Trophoblast cell (in vitro differentiated cells and primary cell): ENCODE data around the gene ATF7.

ENCODE experiments used
- DNase-seq, 2 donors: peaks; one replicate each; pipeline ENCODE4 v3.0.0-alpha.2; 2016
- H2AFZ ChIP-seq: 2 replicates; pipeline ENCODE4 v1.6.1; 2013; ENCODE audit warnings: low read length, moderate library complexity, mild to moderate bottlenecking; ENCODE audit not compliant: insufficient read depth, poor library complexity
- H2AK5ac ChIP-seq: 2 replicates; pipeline ENCODE4 v1.6.1; 2013; ENCODE audit warnings: mild to moderate bottlenecking, low read length
- H2BK120ac ChIP-seq: 2 replicates; pipeline ENCODE4 v1.6.1; 2013; ENCODE audit warnings: low read length, mild to moderate bottlenecking, moderate library complexity; ENCODE audit not compliant: insufficient read depth, poor library complexity
- H2BK12ac ChIP-seq: 2 replicates; pipeline ENCODE4 v1.6.1; 2013; ENCODE audit warnings: mild to moderate bottlenecking, low read length, moderate library complexity
- H2BK5ac ChIP-seq: 2 replicates; pipeline ENCODE4 v1.6.1; 2013; ENCODE audit warnings: low read length, low read depth, moderate library complexity, mild to moderate bottlenecking; ENCODE audit not compliant: poor library complexity
- H3K14ac ChIP-seq: 2 replicates; pipeline ENCODE4 v1.6.1; 2013; ENCODE audit warnings: mild to moderate bottlenecking, low read length
- H3K18ac ChIP-seq: 2 replicates; pipeline ENCODE4 v1.6.1; 2013; ENCODE audit warnings: mild to moderate bottlenecking, low read length
- H3K23ac ChIP-seq: 2 replicates; pipeline ENCODE4 v1.6.1; 2013; ENCODE audit warnings: low read length
- H3K27ac ChIP-seq: 2 replicates; pipeline ENCODE4 v1.5.1; 2013; ENCODE audit warnings: low read depth, mild to moderate bottlenecking, inconsistent platforms, low read length, moderate library complexity
- H3K27me3 ChIP-seq: 2 replicates; pipeline ENCODE4 v1.6.1; 2013; ENCODE audit warnings: inconsistent platforms, mild to moderate bottlenecking, low read length, moderate library complexity; ENCODE audit not compliant: insufficient read depth
- H3K36me3 ChIP-seq, 2 experiments: 1 replicate in 1 of 2; 2 replicates in 1 of 2; pipeline ENCODE4 v1.6.1; 2013; ENCODE audit warnings: low read length in 2 of 2, mild to moderate bottlenecking in 2 of 2, moderate library complexity in 1 of 2; ENCODE audit not compliant: insufficient read depth in 2 of 2, control insufficient read depth in 1 of 2
- H3K4ac ChIP-seq: 2 replicates; pipeline ENCODE4 v1.6.1; 2013; ENCODE audit warnings: low read depth, mild to moderate bottlenecking, low read length, moderate library complexity
- H3K4me1 ChIP-seq, 2 experiments: 1 replicate in 1 of 2; 2 replicates in 1 of 2; pipeline ENCODE4 v1.6.1; 2013; ENCODE audit warnings: low read length in 2 of 2, mild to moderate bottlenecking in 2 of 2, moderate library complexity in 1 of 2; ENCODE audit not compliant: insufficient read depth in 2 of 2, control insufficient read depth in 1 of 2
- H3K4me2 ChIP-seq: 2 replicates; pipeline ENCODE4 v1.6.1; 2013; ENCODE audit warnings: inconsistent platforms, mild to moderate bottlenecking, low read length, moderate library complexity
- H3K4me3 ChIP-seq: 2 replicates; pipeline ENCODE4 v1.5.1; 2013; ENCODE audit warnings: mild to moderate bottlenecking, low read depth, low read length, inconsistent platforms
- H3K79me1 ChIP-seq: one replicate; pipeline ENCODE4 v1.6.1; 2013; ENCODE audit warnings: low read length
- H3K79me2 ChIP-seq: 2 replicates; pipeline ENCODE4 v1.6.1; 2013; ENCODE audit warnings: low read length, mild to moderate bottlenecking; ENCODE audit not compliant: control insufficient read depth, insufficient read depth, poor library complexity
- H3K9ac ChIP-seq: 2 replicates; pipeline ENCODE4 v1.6.1; 2013; ENCODE audit warnings: mild to moderate bottlenecking, low read length
- H3K9me3 ChIP-seq: 2 replicates; pipeline ENCODE4 v1.6.1; 2013; ENCODE audit warnings: low read depth, mild to moderate bottlenecking, control low read depth, inconsistent platforms, low read length; ENCODE audit not compliant: insufficient read depth
- H4K12ac ChIP-seq: 2 replicates; pipeline ENCODE4 v1.6.1; 2013; ENCODE audit warnings: low read depth, mild to moderate bottlenecking, low read length, moderate library complexity
- H4K8ac ChIP-seq: 2 replicates; pipeline ENCODE4 v1.6.1; 2013; ENCODE audit warnings: low read depth, mild to moderate bottlenecking, low read length, moderate library complexity
- H4K91ac ChIP-seq: one replicate; pipeline ENCODE4 v1.6.1; 2013; ENCODE audit warnings: low read depth, mild to moderate bottlenecking, low read length, moderate library complexity
- WGBS: extraction: QIAGEN DNeasy Blood & Tissue Kit; methylation state at CpG from one replicate; pipeline ENCODE4 v1.1.7; 2013; ENCODE audit warnings: missing lambda C conversion rate; ENCODE audit not compliant: insufficient read length, insufficient coverage; ENCODE audit errors: extremely low coverage; 5-methylcytosine and 5-hydroxymethylcytosine counted together

ATF7 gene

GRCh38 chr12:53464685-53465418 is 161.3 kb downstream of the ATF7 start:
- no peak overlapping the region for H2AK5ac ChIP-seq
- no CpG with 5 or more reads among the region's 11 CpGs for WGBS
- no peak for DNase-seq
- H2AFZ ChIP-seq, result peak overlapping the region; percentile 8
- no peak overlapping the region for H2BK120ac ChIP-seq
- no peak overlapping the region for H2BK12ac ChIP-seq
- H3K4ac ChIP-seq, result no peak overlapping the region
- H4K91ac ChIP-seq, result no peak overlapping the region
- no peak overlapping the region for H2BK5ac ChIP-seq
- H4K12ac ChIP-seq, result no peak overlapping the region
- H3K23ac ChIP-seq, result no peak overlapping the region
- no peak overlapping the region for H3K4me2 ChIP-seq
- H3K9ac ChIP-seq, result no peak overlapping the region
- peaks cover 49 to 87% of the 10 kb centered on the region in 2 experiments for H3K36me3 ChIP-seq
- H3K14ac ChIP-seq, result no peak overlapping the region
- no peak overlapping the region for H3K27ac ChIP-seq
- H3K4me3 ChIP-seq, result no peak overlapping the region
- H4K8ac ChIP-seq, result no peak overlapping the region
- H3K4me1 ChIP-seq, result no peaks in the 10 kb centered on the region
- peaks cover 2% of the 10 kb centered on the region for H3K79me2 ChIP-seq
- no peak overlapping the region for H3K18ac ChIP-seq
- H3K79me1 ChIP-seq, result no peaks in the 10 kb centered on the region
- no peaks in the 10 kb centered on the region for H3K9me3 ChIP-seq
- no peaks in the 10 kb centered on the region for H3K27me3 ChIP-seq

GRCh38 chr12:53463802-53464560 is 162.2 kb downstream of the ATF7 start:
- DNase-seq, result no peak

GRCh38 chr12:53462935-53463334 is 163.2 kb downstream of the ATF7 start:
- Histone ChIP-seq H3K9ac (no peak overlapping the region), H3K4me3 (no peak overlapping the region), H2AFZ (no peak overlapping the region), H3K23ac (no peak overlapping the region), H3K4me2 (no peak overlapping the region), H3K18ac (peak overlapping the region; percentile 6), H3K79me2 (peaks cover 2% of the 10 kb centered on the region), H3K79me1 (no peaks in the 10 kb centered on the region), H2AK5ac (no peak overlapping the region), H2BK120ac (no peak overlapping the region), H4K8ac (no peak overlapping the region), H3K14ac (no peak overlapping the region), H3K27ac (no peak overlapping the region), H4K12ac (no peak overlapping the region), H2BK12ac (no peak overlapping the region), H4K91ac (no peak overlapping the region), H3K27me3 (no peaks in the 10 kb centered on the region), H2BK5ac (no peak overlapping the region), H3K4ac (no peak overlapping the region), H3K9me3 (no peaks in the 10 kb centered on the region), H3K36me3 (peaks cover 52 to 84% of the 10 kb centered on the region in 2 experiments), H3K4me1 (no peaks in the 10 kb centered on the region)
- no CpG with 5 or more reads among the region's 3 CpGs for WGBS
- no peak for DNase-seq

More at GRCh38 chr12:53463802-53464560, 162.2 kb downstream of the ATF7 start:
- H3K79me1 ChIP-seq, result no peaks in the 10 kb centered on the region
- H4K8ac ChIP-seq, result no peak overlapping the region
- 100% methylated on average over 2 of the region's 5 CpGs for WGBS
- H3K4me1 ChIP-seq, result no peaks in the 10 kb centered on the region
- H2BK5ac ChIP-seq, result no peak overlapping the region
- H3K18ac ChIP-seq, result no peak overlapping the region
- no peak overlapping the region for H3K4me2 ChIP-seq
- H2BK12ac ChIP-seq, result no peak overlapping the region
- peaks cover 47 to 85% of the 10 kb centered on the region in 2 experiments for H3K36me3 ChIP-seq
- peaks cover 2% of the 10 kb centered on the region for H3K79me2 ChIP-seq
- H3K27ac ChIP-seq, result no peak overlapping the region
- peak overlapping the region; percentile 54 for H3K4ac ChIP-seq
- H4K12ac ChIP-seq, result no peak overlapping the region
- H3K9ac ChIP-seq, result no peak overlapping the region
- H3K9me3 ChIP-seq, result no peaks in the 10 kb centered on the region
- no peak overlapping the region for H4K91ac ChIP-seq
- no peak overlapping the region for H3K23ac ChIP-seq
- H2AK5ac ChIP-seq, result no peak overlapping the region
- H3K27me3 ChIP-seq, result no peaks in the 10 kb centered on the region
- no peak overlapping the region for H2AFZ ChIP-seq
- H3K14ac ChIP-seq, result no peak overlapping the region
- no peak overlapping the region for H3K4me3 ChIP-seq
- no peak overlapping the region for H2BK120ac ChIP-seq

GRCh38 chr12:53461591-53461990 is 164.6 kb downstream of the ATF7 start:
- H3K9me3 ChIP-seq, result no peaks in the 10 kb centered on the region
- H4K12ac ChIP-seq, result no peak overlapping the region
- H3K23ac ChIP-seq, result no peak overlapping the region
- DNase-seq, result no peak
- no peak overlapping the region for H2AK5ac ChIP-seq
- no peak overlapping the region for H3K18ac ChIP-seq
- 100% methylated on average over 2 of the region's 8 CpGs for WGBS
- H2AFZ ChIP-seq, result no peak overlapping the region
- no peak overlapping the region for H3K4me2 ChIP-seq
- no peak overlapping the region for H3K4ac ChIP-seq
- no peak overlapping the region for H3K14ac ChIP-seq
- H3K4me3 ChIP-seq, result no peak overlapping the region
- peaks cover 2% of the 10 kb centered on the region for H3K79me2 ChIP-seq
- H3K79me1 ChIP-seq, result no peaks in the 10 kb centered on the region
- H3K36me3 ChIP-seq, result peaks cover 50 to 84% of the 10 kb centered on the region in 2 experiments
- no peak overlapping the region for H4K8ac ChIP-seq
- H4K91ac ChIP-seq, result no peak overlapping the region
- H2BK12ac ChIP-seq, result no peak overlapping the region
- H3K4me1 ChIP-seq, result no peaks in the 10 kb centered on the region
- no peaks in the 10 kb centered on the region for H3K27me3 ChIP-seq
- H2BK5ac ChIP-seq, result no peak overlapping the region
- H3K27ac ChIP-seq, result no peak overlapping the region
- no peak overlapping the region for H3K9ac ChIP-seq
- H2BK120ac ChIP-seq, result no peak overlapping the region
